NCI-H345 (cell line): ENCODE data around the gene OFD1.
"Not testable (repeated sequence)": the region's sequence is repeated elsewhere in the genome, so short reads cannot be mapped to it uniquely, and the experiment has no call there.

Experiments
- DNase-seq: peaks from one replicate; lab custom pipeline; 2025; lab: John Stamatoyannopoulos, UW

OFD1 gene

GRCh38 chrX:13702111-13702789 lies 32.3 kb upstream of the OFD1 start:
- no peak for DNase-seq

DNA sequence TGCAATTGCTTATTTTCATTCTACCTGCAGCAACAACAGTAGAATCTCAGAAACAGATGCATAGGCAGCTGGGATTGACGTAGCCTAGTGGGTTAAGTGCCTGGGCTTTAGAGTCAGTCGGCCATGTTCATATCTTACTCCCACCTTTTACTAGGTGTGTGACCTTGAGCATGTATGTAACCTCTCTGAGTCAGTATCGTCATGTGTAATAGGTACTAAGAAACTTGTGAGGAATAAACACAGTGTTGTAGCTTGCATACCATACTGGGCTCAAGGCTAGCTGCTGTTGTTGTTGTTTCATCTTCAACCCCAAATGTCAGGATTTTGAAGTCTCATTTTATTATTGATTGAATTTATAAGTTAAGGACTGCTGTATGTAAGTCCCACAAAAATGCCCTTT lies 31.4 kb upstream of the OFD1 start:
- no peak for DNase-seq

GRCh38 chrX:13703589-13703988 lies 31.0 kb upstream of the OFD1 start:
- DNase-seq = no peak

DNA sequence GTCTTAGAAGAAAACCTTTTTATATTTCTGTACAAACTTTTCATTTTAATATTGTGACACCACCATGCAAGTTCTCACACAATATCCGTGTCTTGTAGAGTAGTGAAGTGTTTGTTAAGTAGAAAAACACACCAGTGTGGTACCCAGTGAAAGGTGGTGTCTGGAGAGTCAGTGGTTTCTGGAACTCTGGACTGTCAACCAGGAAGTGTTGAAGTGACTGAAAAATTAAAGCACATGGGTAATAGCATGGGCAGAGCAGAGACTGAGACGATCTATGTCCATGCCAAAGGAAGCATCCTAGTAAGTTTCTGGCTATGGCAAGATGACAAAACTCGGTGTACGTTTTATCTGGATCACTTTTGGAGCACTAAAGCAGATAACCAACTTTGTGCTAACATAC lies 23.4 kb upstream of the OFD1 start:
- no peak for DNase-seq

- DNase-seq = no peak
Observed at GRCh38 chrX:13716455-13716854, 18.1 kb upstream of the OFD1 start.

- DNase-seq = no peak
Observed at GRCh38 chrX:13716905-13717304, 17.6 kb upstream of the OFD1 start.

- no peak for DNase-seq
Observed at GRCh38 chrX:13717700-13718472, 16.7 kb upstream of the OFD1 start.

- DNase-seq = no peak
Observed at GRCh38 chrX:13719192-13719856, 15.2 kb upstream of the OFD1 start.

GRCh38 chrX:13721371-13721770 lies 13.2 kb upstream of the OFD1 start:
- no peak for DNase-seq

DNA sequence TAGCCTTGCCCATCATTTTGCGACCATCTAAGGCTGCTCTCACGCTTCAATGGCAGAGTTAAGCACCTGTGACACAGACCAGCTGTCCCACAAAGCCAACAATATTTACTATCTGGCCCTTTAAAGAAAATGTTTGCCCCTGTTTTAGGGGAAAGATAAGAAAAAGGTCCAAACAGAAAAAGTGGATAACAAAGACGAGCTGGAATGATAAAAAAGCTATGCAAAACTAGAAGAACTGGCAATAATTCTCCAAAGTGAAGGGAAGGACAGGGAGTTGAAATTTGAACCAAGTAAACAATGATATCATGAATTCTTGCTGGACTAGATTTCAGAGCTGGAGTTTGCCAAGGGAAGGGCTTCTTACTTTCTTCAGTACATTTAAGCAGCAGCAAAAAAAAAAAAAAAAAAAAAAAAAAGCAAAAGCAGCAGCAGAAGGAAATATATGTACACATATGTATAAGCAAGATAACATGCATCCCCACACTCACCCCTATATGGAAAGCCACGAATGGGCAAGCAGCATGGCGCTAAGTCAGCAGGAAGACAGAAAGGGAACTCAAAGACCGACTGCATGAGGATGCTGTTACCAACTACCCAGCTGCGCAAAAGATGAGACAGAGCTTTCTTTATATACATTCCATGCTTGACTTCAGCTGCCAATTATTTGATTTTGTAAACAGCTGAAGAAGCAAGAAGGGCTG lies 12.6 kb upstream of the OFD1 start:
- peak; percentile 16 for DNase-seq

GRCh38 chrX:13724878-13725277 lies 9.7 kb upstream of the OFD1 start:
- not testable (repeated sequence) for DNase-seq

GRCh38 chrX:13726583-13726982 lies 8.0 kb upstream of the OFD1 start:
- not testable (repeated sequence) for DNase-seq

GRCh38 chrX:13730523-13730922 lies 4.0 kb upstream of the OFD1 start:
- not testable (repeated sequence) for DNase-seq

DNA sequence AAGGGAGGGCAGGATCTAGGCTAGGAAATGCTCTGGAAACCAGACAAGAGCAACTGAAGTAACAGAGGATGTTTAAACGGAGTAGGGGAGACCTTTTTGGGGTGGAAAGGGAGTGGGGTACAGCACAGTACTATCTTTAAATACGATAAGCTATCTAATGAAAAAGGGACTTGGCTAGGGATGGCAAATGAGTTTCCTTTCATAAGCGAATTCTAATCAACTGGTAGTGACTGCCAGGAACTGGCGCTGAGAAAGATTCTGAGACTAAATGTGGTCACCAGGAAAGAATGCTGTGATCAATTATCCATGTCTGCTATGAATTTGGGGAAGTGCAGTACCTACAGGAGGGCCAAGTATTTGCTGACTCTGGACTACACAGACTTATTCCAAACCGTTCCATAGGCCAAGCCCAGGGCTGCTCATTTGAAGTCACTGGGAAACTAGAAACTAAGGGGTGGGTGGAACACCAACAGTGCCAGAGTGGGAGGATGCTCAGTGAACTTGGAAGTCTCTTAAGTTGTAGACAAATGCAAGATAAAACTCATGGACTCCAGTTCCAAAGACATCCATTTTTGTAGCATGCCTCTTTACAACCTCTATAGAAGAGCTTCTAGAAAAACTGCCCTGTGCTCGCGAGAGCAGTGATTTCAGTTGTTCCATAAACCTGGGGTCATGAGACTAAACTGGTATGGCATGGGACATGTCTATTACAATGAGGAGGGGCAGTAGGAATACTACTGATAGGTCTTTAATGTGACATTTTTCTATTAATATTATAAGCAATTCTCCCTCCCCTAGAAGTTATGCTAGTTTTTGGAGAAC lies 2.1 kb upstream of the OFD1 start:
- no peak for DNase-seq

- no peak for DNase-seq
Observed at GRCh38 chrX:13733506-13733905, 1.0 kb upstream of the OFD1 start.

GRCh38 chrX:13741695-13742094 lies 7.1 kb downstream of the OFD1 start:
- no peak for DNase-seq

- DNase-seq = no peak
Observed at GRCh38 chrX:13742397-13743176, 8.0 kb downstream of the OFD1 start.

- DNase-seq = no peak
Observed at GRCh38 chrX:13747836-13748235, 13.3 kb downstream of the OFD1 start.

DNA sequence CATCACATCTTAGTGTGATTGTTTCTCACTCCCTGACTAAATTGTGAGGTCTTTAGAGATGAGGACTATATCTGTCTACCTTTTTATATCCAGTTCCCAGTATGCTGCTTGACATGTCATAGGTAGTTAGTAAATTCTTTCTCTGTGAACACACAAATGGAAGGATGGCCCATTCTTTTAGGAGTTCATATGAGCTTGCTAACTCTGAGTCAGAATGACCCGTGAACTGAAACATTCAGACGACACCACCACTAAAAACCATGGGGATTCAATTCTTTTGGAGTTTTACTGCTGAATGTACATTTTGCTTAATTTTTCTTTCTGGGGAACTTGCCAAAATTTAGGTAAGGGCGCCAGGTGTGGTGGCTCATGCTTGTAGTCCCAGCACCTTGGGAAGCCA lies 13.9 kb downstream of the OFD1 start:
- DNase-seq = no peak

DNA sequence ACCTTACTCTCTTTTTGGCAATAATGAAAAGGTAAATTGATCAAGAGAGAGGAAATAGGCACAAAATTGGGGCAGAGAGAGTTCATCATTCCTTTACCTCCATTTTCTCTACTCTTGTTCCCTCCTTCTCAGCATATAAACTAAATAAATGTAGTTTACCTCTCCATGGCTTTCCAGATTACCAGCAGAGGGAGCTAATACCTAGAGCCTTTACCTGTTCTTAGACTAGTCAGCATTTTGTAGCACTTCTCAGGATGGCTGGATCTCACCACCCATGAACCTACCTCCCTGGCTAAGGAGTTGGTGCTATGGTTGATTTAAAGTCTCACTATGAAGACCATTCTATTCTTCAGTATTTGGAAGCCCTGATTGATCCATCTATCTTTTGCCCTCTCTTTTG lies 15.7 kb downstream of the OFD1 start:
- peak; percentile 43 for DNase-seq

- no peak for DNase-seq
Observed at GRCh38 chrX:13750812-13751211, 16.3 kb downstream of the OFD1 start.
